ENCODE measurements around the gene CEP131.

CEP131 gene

GRCh38 chr17:81222906-81223761 lies at the start of gene CEP131:
Gene CEP131 (minus strand): TSS chr17:81222965. CDS start chr17:81220056, 2,909 bp downstream.
- peak; percentile 98 for DNase-seq

GRCh38 chr17:81271226-81271625 lies 48.5 kb upstream of the CEP131 start:
- DNase-seq, result no peak

- DNase-seq, result no peak
Measured at GRCh38 chr17:81270279-81270678, 47.5 kb upstream of the CEP131 start.

GRCh38 chr17:81267390-81268067 lies 44.8 kb upstream of the CEP131 start:
- DNase-seq, result no peak

GRCh38 chr17:81265576-81265975 lies 42.8 kb upstream of the CEP131 start:
- no peak for DNase-seq

- no peak for DNase-seq
Measured at GRCh38 chr17:81264640-81265039, 41.9 kb upstream of the CEP131 start.

- no peak for DNase-seq
Measured at GRCh38 chr17:81263371-81264181, 40.8 kb upstream of the CEP131 start.

GRCh38 chr17:81261582-81262336 lies 39.0 kb upstream of the CEP131 start:
- no peak for DNase-seq

GRCh38 chr17:81261096-81261495 lies 38.3 kb upstream of the CEP131 start:
- no peak for DNase-seq

GRCh38 chr17:81260641-81261040 lies 37.9 kb upstream of the CEP131 start:
- DNase-seq, result no peak

- DNase-seq, result no peak
Measured at GRCh38 chr17:81260171-81260570, 37.4 kb upstream of the CEP131 start.

- DNase-seq, result no peak
Measured at GRCh38 chr17:81259058-81259605, 36.4 kb upstream of the CEP131 start.

- no peak for DNase-seq
Measured at GRCh38 chr17:81258292-81258691, 35.5 kb upstream of the CEP131 start.

GRCh38 chr17:81257533-81257932 lies 34.8 kb upstream of the CEP131 start:
- no peak for DNase-seq

- DNase-seq, result peak; percentile 12
Measured at GRCh38 chr17:81256616-81257015, 33.9 kb upstream of the CEP131 start.

- peak; percentile 67 for DNase-seq
Measured at GRCh38 chr17:81254955-81255717, 32.4 kb upstream of the CEP131 start.

- DNase-seq, result peak; percentile 37
Measured at GRCh38 chr17:81253358-81254131, 30.8 kb upstream of the CEP131 start.

GRCh38 chr17:81252987-81253329 lies 30.2 kb upstream of the CEP131 start:
- DNase-seq, result no peak

- no peak for DNase-seq
Measured at GRCh38 chr17:81252326-81252986, 29.7 kb upstream of the CEP131 start.

- no peak for DNase-seq
Measured at GRCh38 chr17:81251709-81252301, 29.0 kb upstream of the CEP131 start.

Data from fibroblast of upper back skin (primary cell).